ENCODE data around the gene CAPN12.

- TF ChIP-seq CTCF (IDR thresholded peaks at IDR 0.05) = no peak
- TF ChIP-seq POLR2AphosphoS5 (IDR thresholded peaks at IDR 0.05) = no peak
- no peak for TF ChIP-seq POLR2A (IDR thresholded peaks at IDR 0.05)
Observed at GRCh38 chr19:38773469-38774177, 29.3 kb upstream of the CAPN12 start, which contains the start of gene LGALS7.

Measured in prostate gland (tissue), 2 donors.